Measurements from ENCODE around the gene ZFTA.
A peak's percentile ranks its signal among the peaks of the same experiment; 100 is the strongest.
"Not testable (repeated sequence)": the region's sequence is repeated elsewhere in the genome, so short reads cannot be mapped to it uniquely, and the experiment has no call there.

ZFTA gene

GRCh38 chr11:63775191-63775590, 6.6 kb upstream of the ZFTA start:
- DNase-seq (ENCODE audit: low read depth): no peak

GRCh38 chr11:63771741-63772318, 3.3 kb upstream of the ZFTA start:
- DNase-seq (ENCODE audit: low read depth): not testable (repeated sequence)

- DNase-seq (ENCODE audit: low read depth): no peak
These were observed 2.2 kb upstream of the ZFTA start for GRCh38 chr11:63770763-63771162.

- DNase-seq (ENCODE audit: low read depth): no peak
These were observed 1.3 kb upstream of the ZFTA start for GRCh38 chr11:63769714-63770455.

GRCh38 chr11:63769042-63769713, 603 bp upstream of the ZFTA start:
- no peak for DNase-seq (ENCODE audit: low read depth)

GRCh38 chr11:63767565-63768236, 874 bp downstream of the ZFTA start:
- DNase-seq (ENCODE audit: low read depth): peak; percentile 37

GRCh38 chr11:63767267-63767564, 1.4 kb downstream of the ZFTA start:
- DNase-seq (ENCODE audit: low read depth): no peak

GRCh38 chr11:63766531-63767235, 1.9 kb downstream of the ZFTA start:
- DNase-seq (ENCODE audit: low read depth): no peak

GRCh38 chr11:63765688-63766241, 2.8 kb downstream of the ZFTA start:
- no peak for DNase-seq (ENCODE audit: low read depth)

GRCh38 chr11:63764679-63765647, 3.6 kb downstream of the ZFTA start:
- no peak for DNase-seq (ENCODE audit: low read depth)

- DNase-seq (ENCODE audit: low read depth): no peak
These were observed 4.3 kb downstream of the ZFTA start for GRCh38 chr11:63764340-63764678.

GRCh38 chr11:63763496-63764339, 4.9 kb downstream of the ZFTA start:
- DNase-seq (ENCODE audit: low read depth): no peak

GRCh38 chr11:63762654-63763495, 5.7 kb downstream of the ZFTA start:
- no peak for DNase-seq (ENCODE audit: low read depth)

- no peak for DNase-seq (ENCODE audit: low read depth)
These were observed 6.5 kb downstream of the ZFTA start for GRCh38 chr11:63761931-63762653.

- no peak for DNase-seq (ENCODE audit: low read depth)
These were observed 7.4 kb downstream of the ZFTA start for GRCh38 chr11:63761188-63761587.

GRCh38 chr11:63760487-63761079, 8.0 kb downstream of the ZFTA start:
- DNase-seq (ENCODE audit: low read depth): no peak

GRCh38 chr11:63756919-63757761, 11.4 kb downstream of the ZFTA start:
- DNase-seq (ENCODE audit: low read depth): no peak
